Transverse colon (tissue), 4 donors: ENCODE data around the gene TEAD3.

Source experiments
- CTCF ChIP-seq, 5 experiments: fragments of 200-600 bp in 3 of 5; fragments of 450-650 bp in 2 of 5; sonication (generic) in 3 of 5; IDR thresholded peaks; 1 replicate in 2 of 5; 2 replicates in 3 of 5; pipeline ENCODE4 v1.5.1; 2016 to 2017; ENCODE audit warnings: antibody characterized with exemption in 5 of 5, inconsistent platforms in 3 of 5, mild to moderate bottlenecking in 2 of 5, moderate library complexity in 1 of 5
- POLR2AphosphoS5 ChIP-seq, 3 donors: sonication (generic); formaldehyde crosslinking; IDR thresholded peaks; one replicate each; pipeline ENCODE4 v1.6.1; 2016; ENCODE audit warnings: antibody characterized with exemption in 3 of 3

- TF ChIP-seq CTCF (IDR thresholded peaks at IDR 0.05) = no peak
- TF ChIP-seq POLR2AphosphoS5 (IDR thresholded peaks at IDR 0.05) = no peak
Observed at GRCh38 chr6:35465646-35466045, 31.2 kb downstream of the TEAD3 start.
